GM21423 (cell line): Measurements from ENCODE around the gene ADGRA1.
"Not testable (repeated sequence)": the region's sequence is repeated elsewhere in the genome, so short reads cannot be mapped to it uniquely, and the experiment has no call there.

ENCODE experiments used
- ATAC-seq: cut with Tn5 transposase; IDR thresholded peaks from one replicate; pipeline ENCODE4 v1.9.1; 2021; ENCODE audit warnings: mild to moderate bottlenecking, moderate library complexity; ENCODE audit not compliant: unreplicated experiment

The ADGRA1 gene

GRCh38 chr10:133174689-133175263 lies 87.1 kb downstream of the ADGRA1 start:
- ATAC-seq: no peak

GRCh38 chr10:133175624-133176023 lies 87.9 kb downstream of the ADGRA1 start:
- not testable (repeated sequence) for ATAC-seq

GRCh38 chr10:133176546-133176945 lies 88.8 kb downstream of the ADGRA1 start:
- ATAC-seq: no peak

- no peak for ATAC-seq
These were observed 89.8 kb downstream of the ADGRA1 start for GRCh38 chr10:133177380-133178157.

GRCh38 chr10:133178357-133179127 lies 90.8 kb downstream of the ADGRA1 start:
- no peak for ATAC-seq

GRCh38 chr10:133179128-133179520 lies 91.4 kb downstream of the ADGRA1 start:
- no peak for ATAC-seq

GRCh38 chr10:133179651-133180050 lies 91.9 kb downstream of the ADGRA1 start:
- ATAC-seq: no peak

- ATAC-seq: no peak
These were observed 92.7 kb downstream of the ADGRA1 start for GRCh38 chr10:133180192-133180964.

GRCh38 chr10:133180965-133181639 lies 93.4 kb downstream of the ADGRA1 start:
- no peak for ATAC-seq
